ENCODE data around the gene CAND2. TPM values are rescaled to one million over a fixed set of nuclear protein-coding genes. Genes with fewer than 3 reads are reported as not detected.
"Not testable (repeated sequence)": the region's sequence is repeated elsewhere in the genome, so short reads cannot be mapped to it uniquely, and the experiment has no call there.

CAND2 gene
- total RNA-seq, 3 donors from 2014 or later: 1.8 to 5.6 (median 4.7) TPM

GRCh38 chr3:12837295-12837986, 41.0 kb downstream of the CAND2 start:
- H3K27me3 ChIP-seq: no peaks in the 10 kb centered on the region
- H3K9me3 ChIP-seq: no peaks in the 10 kb centered on the region
- intact Hi-C loops (cut with DNase I; ENCODE audit: low total_unique reads): loop anchor here (5.0 kb wide), 1 partner anchor 280 kb away; the partner anchor contains the start of gene MKRN2
- DNase-seq (ENCODE audit: low spot score in 2 of 2): no peak
- H3K4me3 ChIP-seq: peak overlapping the region in 1 of 3 donors; percentile 9
- no peak for TF ChIP-seq POLR2AphosphoS5 (IDR thresholded peaks at IDR 0.05)
- TF ChIP-seq POLR2A (IDR thresholded peaks at IDR 0.05): no peak
- TF ChIP-seq CTCF (IDR thresholded peaks at IDR 0.05): no peak
- peak overlapping the region in 1 of 2 donors; percentile 6 for H3K27ac ChIP-seq
- peaks cover 17% of the 10 kb centered on the region for H3K36me3 ChIP-seq
- peaks cover 0 to 13% of the 10 kb centered on the region in 2 donors for H3K4me1 ChIP-seq

- Histone ChIP-seq H3K27me3 (no peaks in the 10 kb centered on the region), H3K27ac (peak overlapping the region in 1 of 2 donors; percentile 6), H3K36me3 (peaks cover 15% of the 10 kb centered on the region), H3K4me1 (peaks cover 0 to 13% of the 10 kb centered on the region in 2 donors), H3K9me3 (no peaks in the 10 kb centered on the region), H3K4me3 (peak overlapping the region in 1 of 3 donors; percentile 9)
- TF ChIP-seq CTCF (IDR thresholded peaks at IDR 0.05) (no peak), POLR2AphosphoS5 (IDR thresholded peaks at IDR 0.05) (no peak), POLR2A (IDR thresholded peaks at IDR 0.05) (no peak)
- DNase-seq (ENCODE audit: low spot score in 2 of 2): no peak
- intact Hi-C loops (cut with DNase I; ENCODE audit: low total_unique reads): loop anchor here (5.0 kb wide), 1 partner anchor 281 kb away; the partner anchor contains the start of gene MKRN2
Observed at GRCh38 chr3:12838179-12838965, 41.9 kb downstream of the CAND2 start.

- TF ChIP-seq POLR2A (IDR thresholded peaks at IDR 0.05): no peak
- no peak for TF ChIP-seq CTCF (IDR thresholded peaks at IDR 0.05)
- no peak for TF ChIP-seq POLR2AphosphoS5 (IDR thresholded peaks at IDR 0.05)
- no peak for DNase-seq (ENCODE audit: low spot score in 2 of 2)
- peaks cover 8% of the 10 kb centered on the region for H3K36me3 ChIP-seq
- H3K27ac ChIP-seq: peak overlapping the region; percentile 93 to 97
- peak overlapping the region; percentile 80 to 98 (median 94) for H3K4me3 ChIP-seq
- H3K27me3 ChIP-seq: no peaks in the 10 kb centered on the region
- intact Hi-C loops (cut with DNase I; ENCODE audit: low total_unique reads): loop anchor here (5.0 kb wide), 1 partner anchor 282 kb away; the partner anchor contains the start of gene MKRN2
- H3K4me1 ChIP-seq: peaks cover 0 to 13% of the 10 kb centered on the region in 2 donors
- H3K9me3 ChIP-seq: no peaks in the 10 kb centered on the region
Observed at GRCh38 chr3:12839156-12839946, 42.9 kb downstream of the CAND2 start.

- intact Hi-C loops (cut with DNase I; ENCODE audit: low total_unique reads); H3K36me3 ChIP-seq; H3K27me3 ChIP-seq; DNase-seq (ENCODE audit: low spot score in 2 of 2); H3K9me3 ChIP-seq: not testable (repeated sequence)
- peak overlapping the region; percentile 93 to 97 for H3K27ac ChIP-seq
- peaks cover 0 to 13% of the 10 kb centered on the region in 2 donors for H3K4me1 ChIP-seq
- H3K4me3 ChIP-seq: peak overlapping the region; percentile 80 to 98 (median 94)
Observed at GRCh38 chr3:12840148-12840547, 43.7 kb downstream of the CAND2 start.

- intact Hi-C loops (cut with DNase I; ENCODE audit: low total_unique reads): no loop called here
- Histone ChIP-seq H3K27ac (peak overlapping the region; percentile 93 to 97), H3K4me1 (peaks cover 0 to 13% of the 10 kb centered on the region in 2 donors), H3K9me3 (no peaks in the 10 kb centered on the region), H3K27me3 (no peaks in the 10 kb centered on the region), H3K4me3 (peak overlapping the region; percentile 80 to 98 (median 94)), H3K36me3 (peaks cover 7% of the 10 kb centered on the region)
- peak in 1 of 2 donors; percentile 29 for DNase-seq (ENCODE audit: low spot score in 2 of 2)
- no peak for TF ChIP-seq POLR2A (IDR thresholded peaks at IDR 0.05)
- no peak for TF ChIP-seq POLR2AphosphoS5 (IDR thresholded peaks at IDR 0.05)
- no peak for TF ChIP-seq CTCF (IDR thresholded peaks at IDR 0.05)
Observed at GRCh38 chr3:12840591-12841148, 44.2 kb downstream of the CAND2 start.

All from breast epithelium (tissue), 4 donors.